Measurements from ENCODE around the gene KRT33B. TPM values are rescaled to one million over a fixed set of nuclear protein-coding genes. Genes with fewer than 3 reads are reported as not detected.
"Not testable (repeated sequence)": the region's sequence is repeated elsewhere in the genome, so short reads cannot be mapped to it uniquely, and the experiment has no call there.

The KRT33B gene
- total RNA-seq, 2 donors from 2014 or later: not detected

DNA sequence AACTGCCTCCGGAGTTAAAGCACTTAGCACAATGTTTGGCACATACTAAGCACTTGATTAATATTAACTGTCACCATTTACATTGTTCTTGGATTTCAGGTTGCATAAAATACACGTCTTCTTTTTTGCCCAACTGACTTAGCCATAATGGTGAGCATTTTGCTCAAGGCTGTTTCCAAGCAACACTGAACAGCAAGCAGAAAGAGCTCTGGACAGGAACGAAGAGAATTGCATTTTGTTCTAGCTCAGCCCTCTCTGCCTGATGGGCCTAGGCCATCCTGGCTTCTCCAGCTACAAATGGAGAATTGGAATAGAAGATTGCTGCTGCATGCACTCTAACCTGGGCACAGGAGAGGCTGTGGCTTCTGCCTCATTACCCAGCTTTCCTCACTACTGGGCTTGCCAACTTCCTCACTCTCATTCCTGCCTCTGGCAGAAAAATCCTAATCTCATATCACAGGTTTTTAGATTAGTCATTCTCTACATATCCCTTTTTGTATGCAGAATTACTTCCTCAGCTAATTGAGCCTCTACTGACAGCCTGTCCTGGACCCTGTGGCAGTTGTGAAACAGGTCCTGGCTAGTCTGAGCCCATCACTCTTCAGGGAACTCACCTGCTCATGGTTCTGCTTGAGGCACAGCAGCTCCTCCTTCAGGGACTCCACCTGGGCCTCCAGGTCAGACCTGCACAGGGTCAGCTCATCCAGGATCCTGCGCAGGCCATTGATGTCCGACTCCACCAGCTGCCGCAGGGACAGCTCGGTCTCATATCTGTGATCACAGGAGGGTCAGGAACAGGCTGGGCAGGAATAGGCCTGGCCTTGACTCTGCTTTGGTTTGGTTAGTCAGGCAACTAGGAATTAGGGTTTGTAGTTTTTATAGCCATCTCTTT, 21.5 kb downstream of the KRT33B start:
- H3K9me3 ChIP-seq: no peaks in the 10 kb centered on the region
- no peaks in the 10 kb centered on the region for H3K4me1 ChIP-seq (ENCODE audit: control insufficient read depth in 1 of 2, low read depth in 2 of 2)
- DNase-seq (ENCODE audit: low spot score) (no peak), ATAC-seq (ENCODE audit: insufficient number of reproducible peaks, low FRiP score, low read depth) (no peak)
- H3K4me3 ChIP-seq: no peak overlapping the region
- H3K36me3 ChIP-seq: no peaks in the 10 kb centered on the region
- TF ChIP-seq, protein P1, sequence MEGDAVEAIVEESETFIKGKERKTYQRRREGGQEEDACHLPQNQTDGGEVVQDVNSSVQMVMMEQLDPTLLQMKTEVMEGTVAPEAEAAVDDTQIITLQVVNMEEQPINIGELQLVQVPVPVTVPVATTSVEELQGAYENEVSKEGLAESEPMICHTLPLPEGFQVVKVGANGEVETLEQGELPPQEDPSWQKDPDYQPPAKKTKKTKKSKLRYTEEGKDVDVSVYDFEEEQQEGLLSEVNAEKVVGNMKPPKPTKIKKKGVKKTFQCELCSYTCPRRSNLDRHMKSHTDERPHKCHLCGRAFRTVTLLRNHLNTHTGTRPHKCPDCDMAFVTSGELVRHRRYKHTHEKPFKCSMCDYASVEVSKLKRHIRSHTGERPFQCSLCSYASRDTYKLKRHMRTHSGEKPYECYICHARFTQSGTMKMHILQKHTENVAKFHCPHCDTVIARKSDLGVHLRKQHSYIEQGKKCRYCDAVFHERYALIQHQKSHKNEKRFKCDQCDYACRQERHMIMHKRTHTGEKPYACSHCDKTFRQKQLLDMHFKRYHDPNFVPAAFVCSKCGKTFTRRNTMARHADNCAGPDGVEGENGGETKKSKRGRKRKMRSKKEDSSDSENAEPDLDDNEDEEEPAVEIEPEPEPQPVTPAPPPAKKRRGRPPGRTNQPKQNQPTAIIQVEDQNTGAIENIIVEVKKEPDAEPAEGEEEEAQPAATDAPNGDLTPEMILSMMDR (IDR thresholded peaks at IDR 0.05): no peak
- no peak overlapping the region for H3K27ac ChIP-seq
- H3K27me3 ChIP-seq (replicated peaks; ENCODE audit: insufficient read depth): no peaks in the 10 kb centered on the region

DNA sequence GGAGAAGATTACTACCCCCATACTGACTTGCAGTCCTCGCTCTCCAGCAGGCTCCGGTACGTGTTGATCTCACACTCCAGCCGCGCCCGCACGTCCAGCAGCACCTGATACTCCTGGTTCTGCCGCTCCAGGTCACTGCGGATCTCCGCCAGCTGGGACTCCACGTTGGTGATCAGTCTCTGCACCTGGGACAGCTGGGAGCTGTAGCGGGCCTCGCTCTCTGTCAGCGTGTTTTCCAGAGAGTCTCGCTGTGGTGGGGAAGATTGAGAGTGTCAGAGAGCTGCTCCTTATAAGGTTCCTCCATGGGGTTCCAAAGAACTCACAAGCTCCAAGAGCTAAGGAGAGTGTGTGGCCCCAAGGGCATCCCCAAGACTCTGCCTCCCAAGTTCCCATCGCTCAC, 23.2 kb downstream of the KRT33B start:
- not testable (repeated sequence) for H3K27ac ChIP-seq; H3K4me1 ChIP-seq (ENCODE audit: control insufficient read depth in 1 of 2, low read depth in 2 of 2); H3K9me3 ChIP-seq; DNase-seq (ENCODE audit: low spot score); H3K36me3 ChIP-seq; H3K27me3 ChIP-seq (replicated peaks; ENCODE audit: insufficient read depth); H3K4me3 ChIP-seq; ATAC-seq (ENCODE audit: insufficient number of reproducible peaks, low FRiP score, low read depth)

DNA sequence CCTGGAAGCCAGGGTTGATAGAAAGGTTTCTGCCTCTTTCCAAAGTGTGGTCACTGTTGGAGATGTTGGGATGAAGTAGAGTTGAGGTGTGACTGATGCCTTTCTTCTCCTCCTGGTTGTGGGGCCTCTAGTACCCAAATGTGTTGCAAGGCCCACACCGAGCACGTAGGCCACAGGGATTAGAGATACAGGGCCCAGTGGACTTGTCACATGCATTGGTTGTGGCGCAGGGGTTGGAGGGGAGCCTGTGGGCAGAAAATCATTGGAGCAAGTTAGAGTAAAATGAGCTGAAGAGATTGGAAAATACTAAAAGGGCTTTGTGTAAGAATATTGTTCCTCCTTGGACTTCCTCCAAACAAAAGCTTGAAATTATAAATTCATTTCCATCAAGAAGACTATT, 23.6 kb downstream of the KRT33B start:
- no peaks in the 10 kb centered on the region for H3K4me1 ChIP-seq (ENCODE audit: control insufficient read depth in 1 of 2, low read depth in 2 of 2)
- H3K27ac ChIP-seq: no peak overlapping the region
- no peaks in the 10 kb centered on the region for H3K27me3 ChIP-seq (replicated peaks; ENCODE audit: insufficient read depth)
- H3K9me3 ChIP-seq: no peaks in the 10 kb centered on the region
- no peak for DNase-seq (ENCODE audit: low spot score)
- H3K4me3 ChIP-seq: no peak overlapping the region
- H3K36me3 ChIP-seq: no peaks in the 10 kb centered on the region
- TF ChIP-seq, protein P1 (IDR thresholded peaks at IDR 0.05): no peak
- ATAC-seq (ENCODE audit: insufficient number of reproducible peaks, low FRiP score, low read depth): no peak

DNA sequence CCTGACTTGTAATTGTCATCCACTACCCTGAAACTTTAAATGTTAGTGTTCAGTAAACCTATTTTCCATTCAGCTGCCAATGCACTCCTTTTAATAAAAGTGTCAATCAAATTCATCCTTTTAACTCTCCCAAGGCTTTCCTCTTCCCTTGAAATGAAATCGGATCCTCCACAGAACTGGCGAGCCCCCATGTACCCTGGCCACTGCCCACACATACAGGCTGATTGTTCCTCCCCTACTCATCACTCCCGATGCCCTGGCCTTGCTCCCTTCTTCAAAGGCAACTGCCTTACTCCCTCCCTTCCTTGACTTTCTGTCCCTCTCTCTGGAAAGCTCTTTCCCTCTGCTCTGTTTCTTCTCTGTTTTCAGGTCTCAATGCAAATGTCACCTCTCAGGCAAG, 26.6 kb downstream of the KRT33B start:
- Histone ChIP-seq H3K27ac (no peak overlapping the region), H3K4me1 (ENCODE audit: control insufficient read depth in 1 of 2, low read depth in 2 of 2) (no peaks in the 10 kb centered on the region), H3K27me3 (replicated peaks; ENCODE audit: insufficient read depth) (no peaks in the 10 kb centered on the region), H3K36me3 (no peaks in the 10 kb centered on the region), H3K9me3 (no peaks in the 10 kb centered on the region), H3K4me3 (no peak overlapping the region)
- DNase-seq (ENCODE audit: low spot score): no peak
- no peak for ATAC-seq (ENCODE audit: insufficient number of reproducible peaks, low FRiP score, low read depth)
- TF ChIP-seq, protein P1 (IDR thresholded peaks at IDR 0.05): no peak

DNA sequence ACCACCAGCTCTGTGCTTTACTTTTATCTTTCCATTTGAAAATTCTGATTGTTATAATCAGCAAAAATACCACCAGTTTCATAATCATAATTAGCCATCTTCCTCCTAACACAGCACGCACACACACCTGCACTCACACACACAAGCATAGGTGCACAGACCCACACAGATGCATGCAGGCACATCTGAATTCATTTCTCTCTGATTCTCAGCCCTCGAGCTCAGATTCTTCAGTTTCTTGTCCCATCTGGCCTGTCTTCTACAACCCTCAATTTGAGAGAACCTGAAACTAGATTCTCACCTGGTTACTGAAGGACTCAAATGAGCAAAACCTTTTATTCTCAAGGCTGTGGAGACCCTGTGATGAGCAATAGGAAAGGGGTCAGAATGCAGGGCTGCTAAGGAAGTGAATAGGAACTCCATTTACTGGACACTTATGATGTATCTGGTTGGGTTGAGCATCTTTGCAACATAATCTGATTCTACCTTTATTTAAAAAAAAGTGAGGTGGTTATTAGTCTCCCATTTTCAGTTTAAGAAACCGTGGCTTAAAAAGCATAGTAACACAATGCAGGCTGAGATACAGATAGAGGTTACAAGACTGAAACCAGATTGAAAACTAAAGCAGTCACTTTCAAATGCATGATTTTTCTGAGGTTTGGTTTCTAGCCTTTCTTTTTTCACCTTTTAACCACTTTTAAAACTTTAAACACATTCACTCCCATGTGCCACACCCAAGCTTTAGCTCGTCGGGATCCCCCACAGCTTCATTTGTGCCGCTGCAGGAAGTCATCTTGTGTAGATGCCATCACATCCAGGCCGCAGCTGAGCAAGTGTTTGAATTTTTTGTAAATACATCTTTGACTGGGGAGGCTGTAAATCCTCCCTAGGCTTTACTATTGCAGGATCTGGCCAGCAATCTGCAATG, 28.4 kb downstream of the KRT33B start:
- TF ChIP-seq, protein P1 (IDR thresholded peaks at IDR 0.05): no peak
- Histone ChIP-seq H3K4me3 (no peak overlapping the region), H3K36me3 (no peaks in the 10 kb centered on the region), H3K9me3 (no peaks in the 10 kb centered on the region), H3K4me1 (ENCODE audit: control insufficient read depth in 1 of 2, low read depth in 2 of 2) (no peaks in the 10 kb centered on the region), H3K27me3 (replicated peaks; ENCODE audit: insufficient read depth) (no peaks in the 10 kb centered on the region), H3K27ac (no peak overlapping the region)
- DNase-seq (ENCODE audit: low spot score) (no peak), ATAC-seq (ENCODE audit: insufficient number of reproducible peaks, low FRiP score, low read depth) (no peak)

Measured in thoracic aorta (tissue), 2 donors.